Measurements from ENCODE around the gene SIGLEC5. TPM values are rescaled to one million over a fixed set of nuclear protein-coding genes. Genes with fewer than 3 reads are reported as not detected.

The SIGLEC5 gene
- total RNA-seq, 1 experiment from 2014 or later = not detected

- H3K4me1 ChIP-seq (ENCODE audit: insufficient read depth, low read length, poor library complexity, severe bottlenecking) = no peaks in the 10 kb centered on the region
- H3K9me3 ChIP-seq (ENCODE audit: low read depth, low read length, poor library complexity, severe bottlenecking) = no peaks in the 10 kb centered on the region
- no TSS peak for BruUV-seq (replicated peaks)
- TF ChIP-seq EZH2 (IDR thresholded peaks at IDR 0.05; ENCODE audit: borderline replicate concordance, low read depth, low read length, poor library complexity, severe bottlenecking) (no peak), CTCF (conservative IDR thresholded peaks at IDR 0.05; ENCODE audit: low read depth, low read length) (0 out of 2 replicates have a peak, but pooled peaks have one; percentile 18)
- no peaks in the 10 kb centered on the region for H3K36me3 ChIP-seq (ENCODE audit: insufficient read depth, low read length, poor library complexity, severe bottlenecking)
- ChIA-PET POLR2A (ENCODE audit: low non-redundant PET) (no interaction called here), CTCF (no interaction called here)
- no peak for DNase-seq (ENCODE audit: low spot score)
- no peak overlapping the region for H3K27ac ChIP-seq (ENCODE audit: low read depth, low read length, poor library complexity, severe bottlenecking)
- H3K4me3 ChIP-seq (ENCODE audit: low read depth, low read length, poor library complexity, severe bottlenecking) = no peak overlapping the region
- intact Hi-C loops (cut with micrococcal nuclease; ENCODE audit: unreplicated experiment) = no loop called here
- H3K27me3 ChIP-seq (replicated peaks; ENCODE audit: insufficient read depth, low read depth, low read length, poor library complexity) = peaks cover 51% of the 10 kb centered on the region
Observed at GRCh38 chr19:51564791-51565190, 65.4 kb downstream of the SIGLEC5 start.

Other genes with a start within 250 kb of the SIGLEC5 start
- gene LIM2, start 242.4 kb downstream of the SIGLEC5 start, total RNA-seq (2021) = not detected in 2 replicates
- not detected in 2 replicates for gene C19orf84, start 239.8 kb downstream of the SIGLEC5 start, total RNA-seq (2021)
- gene SIGLEC10, start 212.8 kb downstream of the SIGLEC5 start, total RNA-seq (2021) = not detected in 2 replicates
- not detected in 2 replicates for gene SIGLEC8, start 171.9 kb downstream of the SIGLEC5 start, total RNA-seq (2021)
- not detected in 2 replicates for gene CEACAM18, start 151.9 kb downstream of the SIGLEC5 start, total RNA-seq (2021)
- gene SIGLEC12, start 128.6 kb downstream of the SIGLEC5 start, total RNA-seq (2021) = not detected in 2 replicates
- gene SIGLEC6, start 98.7 kb downstream of the SIGLEC5 start, total RNA-seq (2021) = not detected in 2 replicates
- gene ZNF175, start 59.1 kb downstream of the SIGLEC5 start, total RNA-seq (2021) = 10.4 and 15.1 TPM in 2 replicates
- gene SIGLEC14, start 16.4 kb upstream of the SIGLEC5 start, total RNA-seq (2021) = not detected in 2 replicates
- gene SPACA6, start 62.9 kb upstream of the SIGLEC5 start, total RNA-seq (2021) = 28.4 and 28.6 TPM in 2 replicates
- not detected in 2 replicates for gene HAS1, start 93.6 kb upstream of the SIGLEC5 start, total RNA-seq (2021)
- not detected in 2 replicates for gene FPR1, start 121.5 kb upstream of the SIGLEC5 start, total RNA-seq (2021)
- not detected in 2 replicates for gene FPR2, start 130.8 kb upstream of the SIGLEC5 start, total RNA-seq (2021)
- gene FPR3, start 164.8 kb upstream of the SIGLEC5 start, total RNA-seq (2021) = not detected in 2 replicates

Measured in A673 (cell line).